ENCODE data around the gene ZNF335.

Gene ZNF335

GRCh38 chr20:46011631-46012482 is 39.9 kb upstream of the ZNF335 start:
- DNase-seq (ENCODE audit: low read depth in 1 of 2, low spot score in 1 of 2) = peak in 1 of 2 experiments; percentile 56
- no peak overlapping the region for H3K27ac ChIP-seq (replicated peaks)
- TF ChIP-seq REST (IDR thresholded peaks at IDR 0.05; ENCODE audit: insufficient replicate concordance, low read depth) (no peak), SPI1 (IDR thresholded peaks at IDR 0.05; ENCODE audit: borderline replicate concordance, low read depth) (no peak), CTCF (IDR thresholded peaks at IDR 0.05; ENCODE audit: insufficient read depth, low read length) (no peak), POLR2AphosphoS5 (IDR thresholded peaks at IDR 0.05; ENCODE audit: low read depth) (no peak), GABPA (IDR thresholded peaks at IDR 0.05; ENCODE audit: low read depth) (no peak)
- peaks cover 47% of the 10 kb centered on the region for H3K27me3 ChIP-seq (ENCODE audit: insufficient read depth, poor library complexity, severe bottlenecking)
- H3K4me3 ChIP-seq (replicated peaks; ENCODE audit: insufficient read depth, low read length) = no peak overlapping the region

- peak; percentile 72 for TF ChIP-seq SPI1 (IDR thresholded peaks at IDR 0.05; ENCODE audit: borderline replicate concordance, low read depth)
- no peak for TF ChIP-seq REST (IDR thresholded peaks at IDR 0.05; ENCODE audit: insufficient replicate concordance, low read depth)
- no peak for TF ChIP-seq GABPA (IDR thresholded peaks at IDR 0.05; ENCODE audit: low read depth)
- no peak for TF ChIP-seq CTCF (IDR thresholded peaks at IDR 0.05; ENCODE audit: insufficient read depth, low read length)
- Histone ChIP-seq H3K27ac (replicated peaks) (no peak overlapping the region), H3K27me3 (ENCODE audit: insufficient read depth, poor library complexity, severe bottlenecking) (peaks cover 47% of the 10 kb centered on the region), H3K4me3 (replicated peaks; ENCODE audit: insufficient read depth, low read length) (no peak overlapping the region)
- peak in 1 of 2 experiments; percentile 50 for DNase-seq (ENCODE audit: low read depth in 1 of 2, low spot score in 1 of 2)
These were observed 38.7 kb upstream of the ZNF335 start for GRCh38 chr20:46010491-46011391.

DNA sequence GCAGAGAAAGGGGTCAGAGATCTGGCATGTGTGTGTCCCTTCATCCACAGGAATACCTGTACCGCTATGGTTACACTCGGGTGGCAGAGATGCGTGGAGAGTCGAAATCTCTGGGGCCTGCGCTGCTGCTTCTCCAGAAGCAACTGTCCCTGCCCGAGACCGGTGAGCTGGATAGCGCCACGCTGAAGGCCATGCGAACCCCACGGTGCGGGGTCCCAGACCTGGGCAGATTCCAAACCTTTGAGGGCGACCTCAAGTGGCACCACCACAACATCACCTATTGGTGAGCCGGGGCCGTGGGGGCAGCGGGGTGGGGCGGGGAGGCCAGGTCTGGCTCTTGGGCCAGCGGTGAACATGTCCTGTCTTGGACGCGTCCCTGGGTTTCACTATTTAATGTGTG is 37.8 kb upstream of the ZNF335 start:
- TF ChIP-seq CTCF (IDR thresholded peaks at IDR 0.05; ENCODE audit: insufficient read depth, low read length) (no peak), GABPA (IDR thresholded peaks at IDR 0.05; ENCODE audit: low read depth) (no peak), SPI1 (IDR thresholded peaks at IDR 0.05; ENCODE audit: borderline replicate concordance, low read depth) (no peak), POLR2AphosphoS5 (IDR thresholded peaks at IDR 0.05; ENCODE audit: low read depth) (no peak), REST (IDR thresholded peaks at IDR 0.05; ENCODE audit: insufficient replicate concordance, low read depth) (no peak)
- no peak overlapping the region for H3K27ac ChIP-seq (replicated peaks)
- peaks cover 46% of the 10 kb centered on the region for H3K27me3 ChIP-seq (ENCODE audit: insufficient read depth, poor library complexity, severe bottlenecking)

More for the DNA sequence above, 37.8 kb upstream of the ZNF335 start:
- DNase-seq (ENCODE audit: low read depth in 1 of 2, low spot score in 1 of 2) = no peak
- no peak overlapping the region for H3K4me3 ChIP-seq (replicated peaks; ENCODE audit: insufficient read depth, low read length)
